ENCODE measurements around the gene MAGED2. TPM values are rescaled to one million over a fixed set of nuclear protein-coding genes. Genes with fewer than 3 reads are reported as not detected.
"Not testable (repeated sequence)": the region's sequence is repeated elsewhere in the genome, so short reads cannot be mapped to it uniquely, and the experiment has no call there.

The MAGED2 gene, protein sequence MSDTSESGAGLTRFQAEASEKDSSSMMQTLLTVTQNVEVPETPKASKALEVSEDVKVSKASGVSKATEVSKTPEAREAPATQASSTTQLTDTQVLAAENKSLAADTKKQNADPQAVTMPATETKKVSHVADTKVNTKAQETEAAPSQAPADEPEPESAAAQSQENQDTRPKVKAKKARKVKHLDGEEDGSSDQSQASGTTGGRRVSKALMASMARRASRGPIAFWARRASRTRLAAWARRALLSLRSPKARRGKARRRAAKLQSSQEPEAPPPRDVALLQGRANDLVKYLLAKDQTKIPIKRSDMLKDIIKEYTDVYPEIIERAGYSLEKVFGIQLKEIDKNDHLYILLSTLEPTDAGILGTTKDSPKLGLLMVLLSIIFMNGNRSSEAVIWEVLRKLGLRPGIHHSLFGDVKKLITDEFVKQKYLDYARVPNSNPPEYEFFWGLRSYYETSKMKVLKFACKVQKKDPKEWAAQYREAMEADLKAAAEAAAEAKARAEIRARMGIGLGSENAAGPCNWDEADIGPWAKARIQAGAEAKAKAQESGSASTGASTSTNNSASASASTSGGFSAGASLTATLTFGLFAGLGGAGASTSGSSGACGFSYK
- total RNA-seq (10 to 100 TPM; 31.9 to 95.6 (median 58.2) TPM), polyA plus RNA-seq (10 to 100 TPM; 50.8 to 61.5 (median 51.6) TPM)
- long read RNA-seq, donor 1, transcript MAGED2-204 (13 exons, 2,048 nt) = major isoform, 30 of 72 reads
- long read RNA-seq, donor 1, transcript MAGED2-206 (13 exons, 2,189 nt) = minor isoform, 23 of 72 reads
- long read RNA-seq, donor 1, partial matches to known transcripts = 8 of 72 reads
- long read RNA-seq, donor 1, other reads (novel, unspliced or antisense) = 5 of 72 reads
- long read RNA-seq, donor 2, transcript MAGED2-206 (13 exons, 2,189 nt) = major isoform, 18 of 75 reads
- long read RNA-seq, donor 2, transcript MAGED2-204 (13 exons, 2,048 nt) = minor isoform, 16 of 75 reads
- long read RNA-seq, donor 2, transcript MAGED2-201 (12 exons, 1,958 nt) = minor isoform, 8 of 75 reads
- long read RNA-seq, donor 2, partial matches to known transcripts = 13 of 75 reads
- long read RNA-seq, donor 2, other reads (novel, unspliced or antisense) = 20 of 75 reads

- intact Hi-C loops (cut with DNase I) = no loop called here
- TF ChIP-seq CTCF (IDR thresholded peaks at IDR 0.05) = no peak
Measured at GRCh38 chrX:54807524-54808108, at the start of gene MAGED2. MAGED2 (plus strand) TSS chrX:54807745; CDS start chrX:54809332, 1,587 bp downstream.

GRCh38 chrX:54758114-54759055, 49.2 kb upstream of the MAGED2 start:
- ATAC-seq = peak in 2 of 4 donors; percentile 56 to 63
- no peak for DNase-seq

More at GRCh38 chrX:54807524-54808108, at the start of gene MAGED2:
- Histone ChIP-seq H3K4me3 (peak within 1 kb of the TSS; percentile 82), H3K4me1 (peaks cover 8% of the 10 kb centered on the region), H3K27me3 (ENCODE audit: insufficient read depth in 3 of 3, low read length in 2 of 3) (no peaks in the 10 kb centered on the region), H3K27ac (peak within 1 kb of the TSS; percentile 84), H3K36me3 (ENCODE audit: insufficient read depth in 1 of 2, low read depth in 1 of 2) (peaks cover 0 to 30% of the 10 kb centered on the region in 2 donors), H3K9me3 (no peaks in the 10 kb centered on the region)
- 3 to 24% (median 5%) methylated on average over 14 to 17 of the region's 17 CpGs for WGBS, 3 donors
- DNase-seq = peak; percentile 37 to 58
- peak in 3 of 4 donors; percentile 31 to 42 (median 35) for ATAC-seq

DNA sequence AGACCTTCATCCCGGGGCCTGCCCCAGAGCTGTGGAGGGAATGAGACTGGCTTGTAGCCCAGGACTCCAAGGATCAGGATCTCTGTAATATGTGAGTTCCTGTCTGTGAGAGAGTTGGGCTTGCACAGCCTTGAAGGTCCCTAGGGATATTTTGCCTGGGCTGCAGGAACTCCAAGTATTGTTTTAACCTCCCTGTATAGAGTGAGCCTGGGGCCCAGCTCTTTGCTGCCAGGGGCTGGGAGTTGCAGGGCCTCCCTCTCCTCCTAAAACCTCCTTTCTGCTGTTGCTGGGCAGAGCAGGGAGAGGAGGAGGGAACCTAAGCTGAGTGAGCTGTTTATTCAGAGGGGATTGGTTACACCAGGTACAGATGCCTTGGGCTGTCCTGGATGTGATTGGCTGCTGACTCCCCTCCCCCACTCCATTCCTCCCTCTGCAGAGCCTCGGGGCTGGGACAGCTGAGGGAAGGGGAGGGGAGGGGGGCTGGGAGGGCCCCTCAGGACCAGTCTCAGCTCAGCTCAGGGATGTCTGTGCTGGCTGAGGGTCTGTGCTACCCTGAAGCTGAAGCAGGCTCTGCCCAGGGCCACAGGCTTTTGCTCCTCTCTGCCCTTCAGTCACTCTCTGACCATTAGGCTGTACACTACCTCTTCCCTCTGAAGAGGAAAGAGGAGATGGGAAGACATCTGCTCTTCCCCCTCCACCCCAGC, 33.0 kb upstream of the MAGED2 start:
- peak; percentile 30 to 58 (median 36) for ATAC-seq
- whole genome bisulfite sequencing, 3 donors = 0 to 50% (median 8%) methylated on average over 1 of the region's 2 CpGs
- DNase-seq; H3K36me3 ChIP-seq (ENCODE audit: insufficient read depth in 1 of 2, low read depth in 1 of 2); H3K4me1 ChIP-seq; intact Hi-C loops (cut with DNase I); H3K27me3 ChIP-seq (ENCODE audit: insufficient read depth in 3 of 3, low read length in 2 of 3); H3K4me3 ChIP-seq: not testable (repeated sequence)
- Histone ChIP-seq H3K9me3 (peaks cover 10% of the 10 kb centered on the region), H3K27ac (peak overlapping the region; percentile 4)

More at GRCh38 chrX:54758114-54759055, 49.2 kb upstream of the MAGED2 start:
- no peak overlapping the region for H3K4me3 ChIP-seq
- WGBS, 3 donors = 60 to 80% (median 69%) methylated on average over 21 of the region's 21 CpGs
- no peak for TF ChIP-seq CTCF (IDR thresholded peaks at IDR 0.05)
- H3K9me3 ChIP-seq = peaks cover 6% of the 10 kb centered on the region
- no peak overlapping the region for H3K27ac ChIP-seq
- peaks cover 0 to 6% (median 0%) of the 10 kb centered on the region in 3 donors for H3K27me3 ChIP-seq (ENCODE audit: insufficient read depth in 3 of 3, low read length in 2 of 3)
- no peaks in the 10 kb centered on the region for H3K36me3 ChIP-seq (ENCODE audit: insufficient read depth in 1 of 2, low read depth in 1 of 2)
- H3K4me1 ChIP-seq = peaks cover 5% of the 10 kb centered on the region
- intact Hi-C loops (cut with DNase I) = no loop called here

DNA sequence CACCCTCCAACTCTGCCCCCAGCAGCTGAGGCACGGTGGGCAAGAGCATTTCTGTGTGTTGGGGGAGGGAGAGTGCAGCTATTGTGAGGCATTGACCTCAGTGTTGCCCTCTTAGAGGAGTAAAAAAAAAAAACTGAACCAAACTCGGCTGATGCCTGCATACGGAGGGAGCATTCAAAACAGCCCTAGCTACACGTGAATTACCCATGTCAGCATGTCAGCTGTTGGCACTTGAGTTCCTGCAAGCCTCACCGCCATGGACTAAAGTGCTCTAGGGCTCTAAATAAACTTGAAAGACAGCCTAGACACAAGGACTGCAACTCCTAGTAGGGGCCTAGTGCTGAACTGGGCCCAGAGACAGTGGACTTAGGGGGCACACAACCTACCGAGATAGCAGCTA, 31.5 kb upstream of the MAGED2 start:
- Histone ChIP-seq H3K27me3 (ENCODE audit: insufficient read depth in 3 of 3, low read length in 2 of 3) (peaks cover 0 to 6% (median 0%) of the 10 kb centered on the region in 3 donors), H3K4me1 (no peaks in the 10 kb centered on the region), H3K4me3 (no peak overlapping the region), H3K9me3 (peaks cover 15% of the 10 kb centered on the region), H3K27ac (no peak overlapping the region), H3K36me3 (ENCODE audit: insufficient read depth in 1 of 2, low read depth in 1 of 2) (peaks cover 0 to 3% of the 10 kb centered on the region in 2 donors)
- peak in 2 of 4 donors; percentile 35 to 37 for ATAC-seq
- no peak for DNase-seq
- 32 to 51% (median 40%) methylated on average over 6 of the region's 6 CpGs for WGBS, 3 donors
- TF ChIP-seq CTCF (IDR thresholded peaks at IDR 0.05) = no peak
- intact Hi-C loops (cut with DNase I) = no loop called here

Measured in psoas muscle (tissue), 8 donors.